Loucy (cell line): Measurements from ENCODE around the gene PTPRQ.

Experiments used
- H2AFZ ChIP-seq: fragments of 200-600 bp; sonication (generic); 2 replicates; pipeline ENCODE4 v1.6.0; 2016; ENCODE audit warnings: antibody characterized with exemption, mild to moderate bottlenecking, low read length, moderate library complexity
- H3F3A ChIP-seq: fragments of 200-600 bp; 2 replicates; pipeline ENCODE4 v1.6.0; 2016; ENCODE audit warnings: antibody characterized with exemption, low read depth, mild to moderate bottlenecking
- H3K27me3 ChIP-seq: fragments of 200-600 bp; sonication (generic); 2 replicates; pipeline ENCODE4 v1.6.1; 2014; ENCODE audit warnings: low read length, mild to moderate bottlenecking; ENCODE audit not compliant: insufficient read depth, poor library complexity, severe bottlenecking
- H3K36me3 ChIP-seq: fragments of 200-600 bp; sonication (generic); 2 replicates; pipeline ENCODE4 v1.6.1; 2016; ENCODE audit warnings: low read length; ENCODE audit not compliant: insufficient read depth
- H3K4me1 ChIP-seq: fragments of 200-600 bp; sonication (generic); 2 replicates; pipeline ENCODE4 v1.5.1; 2014; ENCODE audit warnings: low read length, mild to moderate bottlenecking; ENCODE audit not compliant: insufficient read depth, poor library complexity, severe bottlenecking
- H3K4me2 ChIP-seq: fragments of 200-600 bp; sonication (generic); 2 replicates; pipeline ENCODE4 v1.6.0; 2014; ENCODE audit warnings: antibody characterized with exemption, low read length, low read depth, mild to moderate bottlenecking; ENCODE audit not compliant: poor library complexity, severe bottlenecking
- H3K4me3 ChIP-seq: fragments of 200-600 bp; sonication (generic); 2 replicates; pipeline ENCODE4 v1.5.1; 2014; ENCODE audit warnings: low read length, mild to moderate bottlenecking, mixed read lengths; ENCODE audit not compliant: poor library complexity, severe bottlenecking
- H3K79me2 ChIP-seq: fragments of 200-600 bp; sonication (generic); 2 replicates; pipeline ENCODE4 v1.6.1; 2014; ENCODE audit warnings: low read length; ENCODE audit not compliant: insufficient read depth
- H3K9ac ChIP-seq: fragments of 200-600 bp; sonication (generic); 2 replicates; pipeline ENCODE4 v1.6.0; 2014; ENCODE audit warnings: mild to moderate bottlenecking, low read depth, low read length, moderate library complexity; ENCODE audit not compliant: poor library complexity, severe bottlenecking
- H3K9me2 ChIP-seq: fragments of 200-600 bp; sonication (generic); replicated peaks from 2 replicates; pipeline ENCODE4 v1.6.1; 2016; ENCODE audit warnings: low read depth, low read length, mixed read lengths
- H3K9me3 ChIP-seq: fragments of 200-600 bp; sonication (generic); 2 replicates; pipeline ENCODE4 v1.6.1; 2014; ENCODE audit warnings: mild to moderate bottlenecking, antibody characterized with exemption, low read length, low read depth; ENCODE audit not compliant: insufficient read depth
- H4K20me1 ChIP-seq: fragments of 200-600 bp; sonication (generic); 2 replicates; pipeline ENCODE4 v1.6.0; 2014; ENCODE audit warnings: antibody characterized with exemption, low read length, mild to moderate bottlenecking; ENCODE audit not compliant: insufficient read depth, poor library complexity, severe bottlenecking
- CTCF ChIP-seq: fragments of 200-600 bp; sonication (generic); conservative IDR thresholded peaks from 2 replicates; pipeline ENCODE4 v1.5.1; 2014; ENCODE audit warnings: mild to moderate bottlenecking, antibody characterized with exemption, low read length
- EZH2phosphoT487 ChIP-seq: fragments of 200-600 bp; IDR thresholded peaks from 2 replicates; pipeline ENCODE4 v1.6.1; 2018; ENCODE audit warnings: antibody characterized with exemption, mild to moderate bottlenecking, moderate library complexity, borderline replicate concordance

The PTPRQ gene

GRCh38 chr12:80432061-80432460 is 12.0 kb upstream of the PTPRQ start:
- H3K79me2 ChIP-seq, result no peaks in the 10 kb centered on the region
- no peak overlapping the region for H2AFZ ChIP-seq
- no peaks in the 10 kb centered on the region for H3K9me2 ChIP-seq
- H3K4me3 ChIP-seq, result no peak overlapping the region
- no peaks in the 10 kb centered on the region for H3K9me3 ChIP-seq
- no peak overlapping the region for H3K9ac ChIP-seq
- no peak overlapping the region for H3K4me2 ChIP-seq
- no peaks in the 10 kb centered on the region for H3F3A ChIP-seq
- no peaks in the 10 kb centered on the region for H3K27me3 ChIP-seq
- H3K4me1 ChIP-seq, result no peaks in the 10 kb centered on the region
- H4K20me1 ChIP-seq, result no peaks in the 10 kb centered on the region
- H3K36me3 ChIP-seq, result no peaks in the 10 kb centered on the region
- TF ChIP-seq EZH2phosphoT487 (no peak), CTCF (no peak)

DNA sequence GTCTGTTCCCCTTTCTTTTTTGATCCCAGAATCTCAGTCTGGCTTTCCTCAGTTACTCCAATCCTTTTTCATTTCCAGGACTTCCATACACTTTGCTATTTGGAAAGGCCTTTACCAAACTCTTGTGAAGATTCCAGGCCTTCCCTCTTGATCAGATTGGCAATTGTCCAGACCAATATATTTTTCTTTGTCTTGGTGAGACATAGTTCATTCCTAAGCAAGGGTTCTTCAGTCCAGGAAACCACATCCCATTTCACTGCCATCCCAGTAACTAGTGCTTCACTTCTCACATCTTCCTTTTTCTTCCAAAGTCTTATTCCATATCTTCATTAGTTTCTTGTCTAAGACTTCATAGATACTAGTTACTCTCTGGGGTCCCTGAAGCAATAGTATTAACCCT is 2.1 kb upstream of the PTPRQ start:
- Histone ChIP-seq H2AFZ (no peak overlapping the region), H3K9me3 (no peaks in the 10 kb centered on the region), H3F3A (no peaks in the 10 kb centered on the region), H3K4me3 (no peak overlapping the region), H3K4me2 (no peak overlapping the region), H3K9me2 (no peaks in the 10 kb centered on the region), H4K20me1 (no peaks in the 10 kb centered on the region), H3K27me3 (no peaks in the 10 kb centered on the region), H3K4me1 (no peaks in the 10 kb centered on the region), H3K36me3 (no peaks in the 10 kb centered on the region), H3K79me2 (no peaks in the 10 kb centered on the region), H3K9ac (no peak overlapping the region)
- TF ChIP-seq EZH2phosphoT487 (no peak), CTCF (no peak)

DNA sequence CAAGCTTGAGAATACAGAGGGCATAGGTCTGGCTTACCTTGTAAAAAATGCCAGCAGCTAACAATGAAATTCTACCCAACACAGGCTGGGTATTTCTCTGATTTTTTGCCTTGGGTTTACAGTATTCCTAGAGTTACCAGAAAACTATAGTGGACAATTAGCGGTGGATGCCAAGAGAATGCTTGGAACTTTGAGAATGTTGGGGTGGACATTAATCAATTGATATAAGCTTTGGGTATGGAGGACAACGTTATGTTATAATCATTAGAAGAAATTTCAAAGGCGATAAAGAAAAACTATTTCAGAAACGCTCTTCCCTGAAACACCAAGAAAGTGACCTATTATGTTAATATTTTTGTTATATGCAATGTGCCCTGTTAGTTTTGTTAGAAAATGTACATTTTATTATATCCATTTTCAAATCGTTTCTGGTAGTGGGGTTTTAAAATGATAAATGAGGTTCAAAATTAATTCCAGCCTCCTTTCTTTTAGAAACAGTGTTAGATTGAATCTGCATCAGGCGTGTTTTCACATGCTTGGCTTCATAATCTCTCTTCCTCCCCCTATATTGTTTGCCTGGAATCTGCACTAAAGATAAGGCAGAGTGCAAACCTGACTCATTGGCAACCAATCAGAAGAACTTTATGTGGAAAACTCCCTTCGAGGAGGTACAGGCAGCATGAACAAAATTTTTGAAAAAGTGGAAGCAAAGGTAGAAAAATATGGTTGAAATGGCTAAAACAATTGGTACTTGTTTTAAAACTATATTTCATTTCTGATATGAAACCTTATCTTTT is 1.4 kb upstream of the PTPRQ start:
- TF ChIP-seq EZH2phosphoT487 (no peak), CTCF (no peak)
- Histone ChIP-seq H3K4me3 (no peak overlapping the region), H3F3A (no peaks in the 10 kb centered on the region), H4K20me1 (no peaks in the 10 kb centered on the region), H3K9me2 (no peaks in the 10 kb centered on the region), H3K4me1 (no peaks in the 10 kb centered on the region), H3K36me3 (no peaks in the 10 kb centered on the region), H3K9ac (no peak overlapping the region), H3K9me3 (no peaks in the 10 kb centered on the region), H3K79me2 (no peaks in the 10 kb centered on the region), H3K4me2 (no peak overlapping the region), H2AFZ (no peak overlapping the region), H3K27me3 (no peaks in the 10 kb centered on the region)
